ENCODE measurements around the gene ANKHD1. TPM values are rescaled to one million over a fixed set of nuclear protein-coding genes. Genes with fewer than 3 reads are reported as not detected.

ANKHD1 gene
- total and polyA plus RNA-seq, 9 donors, result 48.3 to 141 (median 110) TPM

DNA sequence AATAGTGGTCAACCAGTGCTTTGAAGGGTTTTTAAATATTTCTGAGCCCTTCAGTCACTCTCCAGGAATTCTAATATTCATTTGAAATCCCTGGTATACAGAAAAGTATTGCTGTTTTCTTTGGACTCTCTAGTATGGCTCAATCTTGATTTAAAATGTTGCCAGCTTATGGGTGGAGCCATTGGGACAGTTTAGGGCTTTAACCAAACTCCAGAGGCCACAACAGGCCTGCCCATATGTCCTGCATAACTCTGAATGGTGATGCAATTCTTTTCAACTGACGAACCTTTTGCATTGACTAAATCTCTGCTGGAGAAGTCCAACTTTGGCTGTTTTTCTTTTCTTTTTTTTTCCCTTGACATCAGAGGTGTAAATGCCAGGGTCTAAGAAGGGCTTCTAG is 10.3 kb upstream of the ANKHD1 start:
- no peaks in the 10 kb centered on the region for H3K36me3 ChIP-seq
- no peak for DNase-seq
- no peaks in the 10 kb centered on the region for H3K4me1 ChIP-seq (ENCODE audit: insufficient read depth)
- no peaks in the 10 kb centered on the region for H3K9me3 ChIP-seq
- TF ChIP-seq EP300 (IDR thresholded peaks at IDR 0.05), result no peak
- no peak for TF ChIP-seq POLR2A (IDR thresholded peaks at IDR 0.05)
- TF ChIP-seq CTCF (IDR thresholded peaks at IDR 0.05), result no peak
- no peak overlapping the region for H3K27ac ChIP-seq
- no peaks in the 10 kb centered on the region for H3K27me3 ChIP-seq
- 81 to 92% (median 89%) methylated on average over 1 of the region's 1 CpG for WGBS, 3 donors
- intact Hi-C loops (cut with DNase I), result no loop called here
- no peak overlapping the region for H3K4me3 ChIP-seq

DNA sequence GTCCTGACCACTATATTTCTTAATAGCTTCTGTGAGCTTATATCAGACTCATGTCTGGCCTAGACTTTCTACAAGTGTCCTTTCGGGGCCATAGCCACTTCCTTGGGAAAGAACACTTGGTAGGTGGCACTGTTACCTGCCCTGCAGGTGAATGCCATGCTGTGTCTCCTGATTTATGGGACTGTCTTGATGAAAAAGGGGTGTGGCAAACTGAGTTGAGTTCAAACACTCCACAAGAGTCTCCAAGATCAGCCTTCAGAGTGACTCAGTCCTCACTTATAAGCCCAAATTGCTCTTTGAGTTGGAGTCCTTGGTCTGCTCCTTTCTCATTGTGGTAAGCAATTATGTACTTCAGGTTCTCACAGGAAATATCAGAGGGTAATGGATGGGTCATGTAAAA is 9.9 kb upstream of the ANKHD1 start:
- no peak for DNase-seq
- no peaks in the 10 kb centered on the region for H3K9me3 ChIP-seq
- intact Hi-C loops (cut with DNase I), result no loop called here

DNA sequence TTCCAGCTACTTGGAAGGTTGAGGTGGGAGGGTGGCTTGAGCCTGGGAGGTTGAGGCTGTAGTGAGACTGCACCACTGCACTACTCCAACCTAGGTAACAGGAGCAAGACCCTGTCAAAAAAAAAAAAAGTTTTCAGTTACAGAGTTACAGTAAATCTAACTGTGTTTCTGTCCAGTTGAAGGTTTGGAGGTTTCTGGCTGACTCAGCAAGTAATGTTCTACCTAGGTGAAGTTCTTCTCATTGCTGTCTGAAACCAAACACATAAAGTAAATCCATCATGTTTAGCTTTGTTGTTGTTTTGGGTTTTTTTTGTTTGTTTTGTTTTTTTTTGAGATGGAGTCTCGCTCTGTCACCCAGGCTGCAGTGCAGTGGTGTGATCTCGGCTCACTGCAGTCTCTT is 7.9 kb upstream of the ANKHD1 start:
- Histone ChIP-seq H3K4me1 (ENCODE audit: insufficient read depth) (no peaks in the 10 kb centered on the region), H3K9me3 (no peaks in the 10 kb centered on the region), H3K27me3 (no peaks in the 10 kb centered on the region), H3K27ac (no peak overlapping the region), H3K36me3 (no peaks in the 10 kb centered on the region), H3K4me3 (no peak overlapping the region)
- no peak for DNase-seq
- intact Hi-C loops (cut with DNase I), result no loop called here
- TF ChIP-seq EP300 (IDR thresholded peaks at IDR 0.05) (no peak), POLR2A (IDR thresholded peaks at IDR 0.05) (no peak), CTCF (IDR thresholded peaks at IDR 0.05) (no peak)
- WGBS, 3 donors, result 96 to 98% (median 96%) methylated on average over 2 of the region's 2 CpGs

More for the DNA sequence above, 9.9 kb upstream of the ANKHD1 start:
- WGBS, 3 donors, result 92 to 100% (median 95%) methylated on average over 1 of the region's 1 CpG
- Histone ChIP-seq H3K36me3 (no peaks in the 10 kb centered on the region), H3K4me1 (ENCODE audit: insufficient read depth) (no peaks in the 10 kb centered on the region), H3K4me3 (no peak overlapping the region), H3K27me3 (no peaks in the 10 kb centered on the region), H3K27ac (no peak overlapping the region)
- TF ChIP-seq EP300 (IDR thresholded peaks at IDR 0.05) (no peak), CTCF (IDR thresholded peaks at IDR 0.05) (no peak)

GRCh38 chr5:140398379-140398811 is 3.2 kb upstream of the ANKHD1 start:
- intact Hi-C loops (cut with DNase I), result no loop called here
- Histone ChIP-seq H3K4me3 (no peak overlapping the region), H3K4me1 (ENCODE audit: insufficient read depth) (peaks cover 9% of the 10 kb centered on the region)

More at GRCh38 chr5:140398379-140398811, 3.2 kb upstream of the ANKHD1 start:
- Histone ChIP-seq H3K36me3 (no peaks in the 10 kb centered on the region), H3K27me3 (no peaks in the 10 kb centered on the region), H3K9me3 (no peaks in the 10 kb centered on the region), H3K27ac (no peak overlapping the region)
- DNase-seq, result no peak
- TF ChIP-seq CTCF (IDR thresholded peaks at IDR 0.05) (no peak), POLR2A (IDR thresholded peaks at IDR 0.05) (no peak), EP300 (IDR thresholded peaks at IDR 0.05) (no peak)

Data from ovary (tissue), 9 donors.